HG02571 (cell line): ENCODE data around the gene TANC1.

ENCODE experiments used
- ATAC-seq: cut with Tn5 transposase; IDR thresholded peaks from one replicate; pipeline ENCODE4 v1.9.1; 2021; ENCODE audit warnings: mild to moderate bottlenecking, moderate library complexity; ENCODE audit not compliant: unreplicated experiment

TANC1 gene

GRCh38 chr2:159109517-159109916, 141.1 kb downstream of the TANC1 start:
- no peak for ATAC-seq

- ATAC-seq: no peak
Measured at GRCh38 chr2:159110784-159111183, 142.3 kb downstream of the TANC1 start.

- ATAC-seq: no peak
Measured at GRCh38 chr2:159111346-159111927, 143.0 kb downstream of the TANC1 start.

GRCh38 chr2:159114835-159115234, 146.4 kb downstream of the TANC1 start:
- no peak for ATAC-seq

- no peak for ATAC-seq
Measured at GRCh38 chr2:159116922-159117321, 148.5 kb downstream of the TANC1 start.

- ATAC-seq: no peak
Measured at GRCh38 chr2:159117658-159118057, 149.2 kb downstream of the TANC1 start.

GRCh38 chr2:159118115-159118858, 149.8 kb downstream of the TANC1 start:
- peak; percentile 84 for ATAC-seq

- ATAC-seq: no peak
Measured at GRCh38 chr2:159118859-159119500, 150.5 kb downstream of the TANC1 start.

- no peak for ATAC-seq
Measured at GRCh38 chr2:159119652-159120257, 151.3 kb downstream of the TANC1 start.

GRCh38 chr2:159123786-159124185, 155.3 kb downstream of the TANC1 start:
- no peak for ATAC-seq

GRCh38 chr2:159124441-159124911, 156.0 kb downstream of the TANC1 start:
- ATAC-seq: no peak

GRCh38 chr2:159124931-159125467, 156.6 kb downstream of the TANC1 start:
- no peak for ATAC-seq

- ATAC-seq: no peak
Measured at GRCh38 chr2:159125858-159126257, 157.4 kb downstream of the TANC1 start.

- ATAC-seq: no peak
Measured at GRCh38 chr2:159126432-159127022, 158.1 kb downstream of the TANC1 start.

- no peak for ATAC-seq
Measured at GRCh38 chr2:159128191-159128590, 159.8 kb downstream of the TANC1 start.

- ATAC-seq: no peak
Measured at GRCh38 chr2:159129269-159129668, 160.8 kb downstream of the TANC1 start.

GRCh38 chr2:159129824-159130223, 161.4 kb downstream of the TANC1 start:
- ATAC-seq: no peak

- no peak for ATAC-seq
Measured at GRCh38 chr2:159130302-159130701, 161.9 kb downstream of the TANC1 start.

GRCh38 chr2:159131267-159131913, 162.9 kb downstream of the TANC1 start:
- no peak for ATAC-seq

- no peak for ATAC-seq
Measured at GRCh38 chr2:159131914-159132281, 163.5 kb downstream of the TANC1 start.

- no peak for ATAC-seq
Measured at GRCh38 chr2:159133797-159134196, 165.4 kb downstream of the TANC1 start.
